ENCODE results near the gene LY6G5B.
A peak's percentile ranks its signal among the peaks of the same experiment; 100 is the strongest.

DNA sequence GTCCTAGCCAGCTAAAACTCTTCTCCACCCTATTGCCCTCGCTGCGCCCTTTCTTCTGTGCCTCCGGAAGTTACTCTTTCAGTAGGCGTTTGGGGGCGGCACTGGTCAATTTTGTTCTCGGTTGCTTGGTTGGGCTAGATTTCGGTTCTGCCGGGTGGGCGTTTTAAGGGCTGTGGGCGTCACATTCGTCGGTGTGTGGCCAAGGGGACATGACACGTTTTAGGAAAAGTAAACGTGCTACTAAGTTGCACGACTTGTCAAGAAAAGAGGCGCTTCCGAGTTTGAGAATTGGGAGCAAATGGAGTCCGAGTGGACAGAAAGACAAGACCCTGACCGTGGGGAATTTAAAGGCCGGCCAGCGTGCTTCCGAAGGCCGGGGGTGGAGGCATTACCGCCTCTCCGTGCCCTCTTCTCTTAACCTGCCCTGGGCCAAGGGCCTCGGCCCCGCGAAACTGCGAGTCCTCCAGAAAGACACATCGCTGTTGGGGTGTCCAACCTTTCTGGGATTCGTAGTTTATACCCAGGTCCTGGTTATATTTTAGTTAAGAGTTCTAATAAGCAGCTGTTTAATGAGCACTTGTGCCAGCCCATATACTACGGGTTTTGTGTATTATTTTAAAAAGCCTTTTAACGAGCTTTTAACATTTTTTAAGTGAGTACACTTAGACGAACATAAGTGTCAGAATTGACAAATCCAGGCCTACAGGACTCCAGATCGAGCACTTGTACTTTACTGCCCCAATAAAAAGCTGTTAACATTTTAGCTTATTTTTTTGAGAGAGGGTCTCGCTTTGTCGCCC lies 16.7 kb upstream of the LY6G5B start:
- TF ChIP-seq, protein P1, sequence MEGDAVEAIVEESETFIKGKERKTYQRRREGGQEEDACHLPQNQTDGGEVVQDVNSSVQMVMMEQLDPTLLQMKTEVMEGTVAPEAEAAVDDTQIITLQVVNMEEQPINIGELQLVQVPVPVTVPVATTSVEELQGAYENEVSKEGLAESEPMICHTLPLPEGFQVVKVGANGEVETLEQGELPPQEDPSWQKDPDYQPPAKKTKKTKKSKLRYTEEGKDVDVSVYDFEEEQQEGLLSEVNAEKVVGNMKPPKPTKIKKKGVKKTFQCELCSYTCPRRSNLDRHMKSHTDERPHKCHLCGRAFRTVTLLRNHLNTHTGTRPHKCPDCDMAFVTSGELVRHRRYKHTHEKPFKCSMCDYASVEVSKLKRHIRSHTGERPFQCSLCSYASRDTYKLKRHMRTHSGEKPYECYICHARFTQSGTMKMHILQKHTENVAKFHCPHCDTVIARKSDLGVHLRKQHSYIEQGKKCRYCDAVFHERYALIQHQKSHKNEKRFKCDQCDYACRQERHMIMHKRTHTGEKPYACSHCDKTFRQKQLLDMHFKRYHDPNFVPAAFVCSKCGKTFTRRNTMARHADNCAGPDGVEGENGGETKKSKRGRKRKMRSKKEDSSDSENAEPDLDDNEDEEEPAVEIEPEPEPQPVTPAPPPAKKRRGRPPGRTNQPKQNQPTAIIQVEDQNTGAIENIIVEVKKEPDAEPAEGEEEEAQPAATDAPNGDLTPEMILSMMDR (IDR thresholded peaks at IDR 0.05): no peak
- TF ChIP-seq POLR2A (IDR thresholded peaks at IDR 0.05): peak; percentile 71 to 75

All from sigmoid colon (tissue), 3 donors.